B cell (primary cell): ENCODE data around the gene SIDT2. TPM values are rescaled to one million over a fixed set of nuclear protein-coding genes. Genes with fewer than 3 reads are reported as not detected.

Source experiments
- ATAC-seq: fragments of 200-7000 bp; cut with Tn5 transposase; one replicate; pipeline ENCODE4 v1.10.0; 2021; ENCODE audit warnings: low read depth, mild to moderate bottlenecking, moderate number of reproducible peaks, moderate library complexity
- CTCF ChIA-PET: fragments of 350-600 bp; sonication (Branson Sonifier 250); formaldehyde crosslinking; loops from one replicate; lab custom pipeline; 2021; ENCODE audit warnings: antibody characterized with exemption, inconsistent platforms; lab: Charles Lee
- POLR2A ChIA-PET: fragments of 350-600 bp; sonication (Branson Sonifier 250); formaldehyde crosslinking; loops from one replicate; lab custom pipeline; 2021; ENCODE audit warnings: antibody characterized with exemption; lab: Charles Lee
- DNase-seq: peaks from one replicate; pipeline ENCODE4 v3.0.0; 2013
- H2AFZ ChIP-seq: 2 replicates; pipeline ENCODE4 v1.6.1; 2012; ENCODE audit warnings: mild to moderate bottlenecking, low read depth, low read length; ENCODE audit not compliant: insufficient read depth, poor library complexity, severe bottlenecking
- H3K27ac ChIP-seq, 2 donors: 1 replicate in 1 of 2; 2 replicates in 1 of 2; pipeline ENCODE4 v1.5.1; 2012 to 2013; ENCODE audit warnings: low read length in 2 of 2, mild to moderate bottlenecking in 2 of 2, moderate library complexity in 1 of 2
- H3K27me3 ChIP-seq, 4 experiments: fragments of 200-600 bp in 1 of 4; sonication (generic) in 1 of 4; replicated peaks in 1 of 4; 1 replicate in 2 of 4; 2 replicates in 2 of 4; pipeline versions ENCODE4 v1.6.1 to v1.7.0; 2013 to 2016; ENCODE audit warnings: low read length in 3 of 4, mild to moderate bottlenecking in 2 of 4, mixed read lengths in 1 of 4, moderate library complexity in 1 of 4; ENCODE audit not compliant: insufficient read depth in 4 of 4, control insufficient read depth in 3 of 4; ENCODE audit errors: control extremely low read depth in 1 of 4
- H3K36me3 ChIP-seq, 2 experiments: replicated peaks in 1 of 2; 1 replicate in 1 of 2; 2 replicates in 1 of 2; pipeline versions ENCODE4 v1.6.1 to v1.7.1; 2013; ENCODE audit warnings: low read length in 1 of 2; ENCODE audit not compliant: insufficient read depth in 2 of 2, control insufficient read depth in 1 of 2; ENCODE audit errors: control extremely low read depth in 1 of 2, extremely low read depth in 1 of 2
- H3K4me1 ChIP-seq, 2 donors: fragments of 200-600 bp in 1 of 2; sonication (generic) in 1 of 2; 1 replicate in 1 of 2; 2 replicates in 1 of 2; pipeline versions ENCODE4 v1.5.1 to v1.6.1; 2013 to 2017; ENCODE audit warnings: low read length in 2 of 2; ENCODE audit not compliant: control insufficient read depth in 2 of 2, insufficient read depth in 2 of 2
- H3K4me2 ChIP-seq: replicated peaks from 2 replicates; pipeline ENCODE3; 2012; ENCODE audit warnings: mild to moderate bottlenecking, low read depth, low read length; ENCODE audit not compliant: poor library complexity, severe bottlenecking
- H3K4me3 ChIP-seq, 5 experiments: fragments of 200-600 bp in 1 of 5; sonication (generic) in 1 of 5; 1 replicate in 3 of 5; 2 replicates in 2 of 5; pipeline versions ENCODE4 v1.5.1 to v1.7.0; 2011 to 2016; ENCODE audit warnings: low read length in 4 of 5, mild to moderate bottlenecking in 4 of 5, low read depth in 2 of 5, control low read depth in 1 of 5, moderate library complexity in 1 of 5; ENCODE audit not compliant: insufficient read depth in 1 of 5; ENCODE audit errors: control extremely low read depth in 1 of 5, extremely low read depth in 1 of 5
- H3K79me2 ChIP-seq: fragments of 200-600 bp; sonication (generic); one replicate; pipeline ENCODE4 v1.6.0; 2016; ENCODE audit warnings: low read length; ENCODE audit not compliant: control insufficient read depth, insufficient read depth
- H3K9ac ChIP-seq: fragments of 200-600 bp; sonication (generic); 2 replicates; pipeline ENCODE4 v1.6.1; 2017; ENCODE audit warnings: mild to moderate bottlenecking, low read length, moderate library complexity
- H3K9me3 ChIP-seq, 3 donors: one replicate each; pipeline versions ENCODE4 v1.6.1 to v1.7.1; 2013; ENCODE audit warnings: low read length in 2 of 3; ENCODE audit not compliant: control insufficient read depth in 2 of 3, insufficient read depth in 1 of 3; ENCODE audit errors: control extremely low read depth in 1 of 3
- H4K20me1 ChIP-seq: 2 replicates; pipeline ENCODE4 v1.6.0; 2012; ENCODE audit warnings: mild to moderate bottlenecking, low read length; ENCODE audit not compliant: insufficient read depth, control insufficient read depth, poor library complexity, severe bottlenecking
- H3K27ac Mint-ChIP-seq: one replicate; pipeline ENCODE4 v1.8.0; 2021; ENCODE audit warnings: mixed read lengths
- H3K27me3 Mint-ChIP-seq: one replicate; pipeline ENCODE4 v1.8.0; 2021; ENCODE audit warnings: mixed read lengths
- H3K4me1 Mint-ChIP-seq: one replicate; pipeline ENCODE4 v1.8.0; 2021; ENCODE audit warnings: mixed read lengths
- H3K4me3 Mint-ChIP-seq: one replicate; pipeline ENCODE4 v1.8.0; 2021; ENCODE audit warnings: mixed read lengths
- H3K9me3 Mint-ChIP-seq: one replicate; pipeline ENCODE4 v1.8.0; 2022; ENCODE audit warnings: mixed read lengths; ENCODE audit not compliant: insufficient read depth
- CTCF ChIP-seq: fragments of 200-600 bp; IDR thresholded peaks from one replicate; pipeline ENCODE4 v1.8.0; 2022; ENCODE audit warnings: antibody characterized with exemption, mild to moderate bottlenecking
- EZH2 ChIP-seq: IDR thresholded peaks from 2 replicates; pipeline ENCODE4 v1.6.1; 2012; ENCODE audit warnings: borderline replicate concordance, low read depth, mild to moderate bottlenecking, moderate library complexity, low read length; ENCODE audit not compliant: insufficient read depth, poor library complexity, severe bottlenecking
- WGBS: methylation state at CpG from one replicate; pipeline ENCODE4 v1.1.5; 2013; ENCODE audit warnings: missing lambda C conversion rate; ENCODE audit not compliant: insufficient coverage; 5-methylcytosine and 5-hydroxymethylcytosine counted together
- intact Hi-C: fragments of 100-400 bp; cut with micrococcal nuclease; formaldehyde crosslinking; loops from one replicate; pipeline ENCODE4 v1.10.0; 2022
- polyA plus RNA-seq: library from polyadenylated mRNA; depleted of rRNA; stranded (reverse); fragments of >200 nt; gene quantifications from 2 replicates; pipeline ENCODE4 v1.2.3, GENCODE V29; 2012
- total RNA-seq, 2 donors: library from RNA; stranded (reverse); fragments of 120-200 nt in 1 of 2; gene quantifications; 1 replicate in 1 of 2; 2 replicates in 1 of 2; pipeline versions ENCODE4 v1.2.3 to v1.2.4, GENCODE V29; 2013 to 2022

Gene SIDT2
- total and polyA plus RNA-seq, 2 donors (not counting 1 experiment from before 2014, with no cell fraction given) = 78.9 to 241 TPM

DNA sequence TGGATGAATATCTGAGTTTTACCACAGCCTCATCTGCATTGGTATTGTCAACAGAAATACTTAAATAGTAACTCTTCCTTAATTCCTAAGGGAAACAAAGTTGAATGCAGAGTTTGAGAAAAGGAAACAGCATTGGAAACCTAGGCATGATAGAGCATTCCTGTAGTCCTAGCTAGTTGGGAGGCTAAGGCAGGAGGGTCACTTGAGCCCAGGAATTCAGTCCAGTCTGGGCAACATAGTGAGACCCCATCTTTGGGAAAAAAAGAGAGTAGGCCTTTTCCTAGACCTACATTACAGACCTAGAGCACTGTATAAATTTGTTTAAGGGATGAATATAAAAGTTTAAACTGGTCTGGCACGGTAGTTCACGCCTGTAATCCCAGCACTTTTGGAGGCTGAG, 21.0 kb upstream of the SIDT2 start:
- Histone ChIP-seq H3K9me3 (no peaks in the 10 kb centered on the region), H3K4me1 (peaks cover under 1 to 7% of the 10 kb centered on the region in 2 donors), H2AFZ (no peak overlapping the region), H3K4me3 (no peak overlapping the region), H3K27me3 (no peaks in the 10 kb centered on the region), H4K20me1 (peaks cover 71% of the 10 kb centered on the region), H3K79me2 (peaks cover 95% of the 10 kb centered on the region), H3K9ac (no peak overlapping the region), H3K4me2 (no peak overlapping the region), H3K27ac (no peak overlapping the region), H3K36me3 (peaks cover 9 to 51% of the 10 kb centered on the region in 2 experiments)
- Mint-ChIP-seq H3K27me3 (no peaks in the 10 kb centered on the region), H3K4me3 (no peak overlapping the region), H3K27ac (no peak overlapping the region), H3K4me1 (peaks cover 30% of the 10 kb centered on the region), H3K9me3 (no peaks in the 10 kb centered on the region)
- no peak for DNase-seq
- WGBS = no CpG with 5 or more reads among the region's 2 CpGs
- TF ChIP-seq CTCF (no peak), EZH2 (no peak)
- intact Hi-C loops = no loop called here
- CTCF ChIA-PET = interaction anchor here (1.0 to 1.4 kb wide), 3 partner anchors 16 to 70 kb away, joined by 4 read pairs; no protein-coding TSS in a partner anchor
- ATAC-seq = no peak
- POLR2A ChIA-PET = interaction anchor here (1.1 kb wide), 1 partner anchor 21 kb away, joined by 3 read pairs; the partner anchor contains the start of gene SIDT2

GRCh38 chr11:117159892-117160291, 18.7 kb upstream of the SIDT2 start:
- Histone ChIP-seq H3K4me2 (no peak overlapping the region), H3K27ac (peak overlapping the region in 1 of 2 donors; percentile 14), H3K4me1 (peaks cover 0 to 7% of the 10 kb centered on the region in 2 donors), H2AFZ (no peak overlapping the region), H3K9ac (no peak overlapping the region), H4K20me1 (peaks cover 58% of the 10 kb centered on the region), H3K36me3 (peaks cover 13 to 60% of the 10 kb centered on the region in 2 experiments), H3K9me3 (no peaks in the 10 kb centered on the region), H3K79me2 (peaks cover 76% of the 10 kb centered on the region), H3K27me3 (no peaks in the 10 kb centered on the region), H3K4me3 (no peak overlapping the region)
- ChIA-PET POLR2A (no interaction called here), CTCF (interaction anchor here (1.6 kb wide), 1 partner anchor 12 kb away, joined by 4 read pairs; no protein-coding TSS in a partner anchor)
- H3K4me1 Mint-ChIP-seq = peaks cover 24% of the 10 kb centered on the region
- no peak for ATAC-seq
- H3K27me3 Mint-ChIP-seq = no peaks in the 10 kb centered on the region
- no peak overlapping the region for H3K27ac Mint-ChIP-seq
- no peaks in the 10 kb centered on the region for H3K9me3 Mint-ChIP-seq
- intact Hi-C loops = no loop called here
- no peak for DNase-seq
- no peak overlapping the region for H3K4me3 Mint-ChIP-seq
- no CpG with 5 or more reads among the region's 2 CpGs for WGBS
- TF ChIP-seq EZH2 (no peak), CTCF (no peak)
